ENCODE measurements around the gene TUBB4A.

GRCh38 chr19:6524311-6524710 is 22.2 kb upstream of the TUBB4A start:
- no peak for TF ChIP-seq POLR2AphosphoS5 (IDR thresholded peaks at IDR 0.05; ENCODE audit: low read depth, low read length)
- no peak for TF ChIP-seq TAF1 (IDR thresholded peaks at IDR 0.05; ENCODE audit: low read depth, low read length)

Data from GM12891 (cell line).